ENCODE measurements around the gene UBR4. TPM values are rescaled to one million over a fixed set of nuclear protein-coding genes. Genes with fewer than 3 reads are reported as not detected.

The UBR4 gene
- polyA plus RNA-seq, 3 donors: 44.3 to 93.8 (median 49.4) TPM

DNA sequence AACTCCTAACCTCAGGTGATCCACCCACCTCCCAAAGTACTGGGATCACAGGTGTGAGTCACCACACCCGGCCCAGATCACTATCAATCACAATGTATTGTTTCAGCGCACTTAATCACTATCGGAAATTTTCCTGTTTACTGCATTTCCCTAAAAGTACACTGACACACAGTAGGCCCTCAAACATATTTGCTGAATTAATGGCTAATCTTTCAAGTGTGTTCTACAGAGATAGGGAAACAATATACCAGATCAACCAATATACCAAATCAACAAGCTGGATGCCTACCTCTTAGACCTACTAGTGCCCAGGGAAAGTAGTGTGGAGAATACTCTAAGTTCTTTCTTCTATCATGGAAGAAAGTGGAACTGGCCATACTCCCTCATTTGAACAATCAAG is 17.1 kb downstream of the UBR4 start:
- intact Hi-C loops (cut with micrococcal nuclease): no loop called here
- Mint-ChIP-seq H3K9me3 (peaks cover 0 to 1% (median 0%) of the 10 kb centered on the region in 7 donors), H3K4me1 (no peaks in the 10 kb centered on the region), H3K36me3 (peaks cover 78 to 90% of the 10 kb centered on the region in 2 donors), H3K27me3 (ENCODE audit: low read depth in 3 of 3) (no peaks in the 10 kb centered on the region), H3K4me3 (no peak overlapping the region), H3K27ac (no peak overlapping the region)
- Histone ChIP-seq H2AFZ (ENCODE audit: insufficient read depth, low read depth, low read length, poor library complexity, severe bottlenecking) (no peak overlapping the region), H3K4me1 (ENCODE audit: control insufficient read depth in 1 of 2, insufficient read depth in 2 of 2, low read length in 2 of 2) (no peaks in the 10 kb centered on the region), H3K4me2 (replicated peaks; ENCODE audit: extremely low read depth, low read length, poor library complexity, severe bottlenecking) (no peak overlapping the region), H3K9ac (ENCODE audit: insufficient read depth, low read length, poor library complexity, severe bottlenecking) (no peak overlapping the region), H3K9me3 (replicated peaks in 1 of 2; ENCODE audit: control insufficient read depth in 1 of 2, insufficient read depth in 1 of 2, low read length in 2 of 2) (no peaks in the 10 kb centered on the region), H3K79me2 (ENCODE audit: insufficient read depth, low read length) (no peaks in the 10 kb centered on the region), H3K36me3 (replicated peaks in 1 of 2; ENCODE audit: control insufficient read depth in 1 of 2, insufficient read depth in 2 of 2, low read length in 2 of 2) (peaks cover 85 to 94% of the 10 kb centered on the region in 2 donors), H3K27ac (ENCODE audit: low read depth in 1 of 2, low read length in 2 of 2) (no peak overlapping the region), H4K20me1 (ENCODE audit: insufficient read depth, low read length) (peaks cover 7% of the 10 kb centered on the region), H3K27me3 (ENCODE audit: control insufficient read depth in 2 of 2, insufficient read depth in 2 of 2, low read length in 2 of 2) (no peaks in the 10 kb centered on the region), H3K4me3 (replicated peaks in 1 of 3; ENCODE audit: low read depth in 2 of 3, low read length in 3 of 3) (no peak overlapping the region)
- DNase-seq: no peak
- WGBS (ENCODE audit: insufficient coverage): 100% methylated on average over 1 of the region's 3 CpGs
- TF ChIP-seq, protein P1, sequence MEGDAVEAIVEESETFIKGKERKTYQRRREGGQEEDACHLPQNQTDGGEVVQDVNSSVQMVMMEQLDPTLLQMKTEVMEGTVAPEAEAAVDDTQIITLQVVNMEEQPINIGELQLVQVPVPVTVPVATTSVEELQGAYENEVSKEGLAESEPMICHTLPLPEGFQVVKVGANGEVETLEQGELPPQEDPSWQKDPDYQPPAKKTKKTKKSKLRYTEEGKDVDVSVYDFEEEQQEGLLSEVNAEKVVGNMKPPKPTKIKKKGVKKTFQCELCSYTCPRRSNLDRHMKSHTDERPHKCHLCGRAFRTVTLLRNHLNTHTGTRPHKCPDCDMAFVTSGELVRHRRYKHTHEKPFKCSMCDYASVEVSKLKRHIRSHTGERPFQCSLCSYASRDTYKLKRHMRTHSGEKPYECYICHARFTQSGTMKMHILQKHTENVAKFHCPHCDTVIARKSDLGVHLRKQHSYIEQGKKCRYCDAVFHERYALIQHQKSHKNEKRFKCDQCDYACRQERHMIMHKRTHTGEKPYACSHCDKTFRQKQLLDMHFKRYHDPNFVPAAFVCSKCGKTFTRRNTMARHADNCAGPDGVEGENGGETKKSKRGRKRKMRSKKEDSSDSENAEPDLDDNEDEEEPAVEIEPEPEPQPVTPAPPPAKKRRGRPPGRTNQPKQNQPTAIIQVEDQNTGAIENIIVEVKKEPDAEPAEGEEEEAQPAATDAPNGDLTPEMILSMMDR (IDR thresholded peaks at IDR 0.05): no peak

DNA sequence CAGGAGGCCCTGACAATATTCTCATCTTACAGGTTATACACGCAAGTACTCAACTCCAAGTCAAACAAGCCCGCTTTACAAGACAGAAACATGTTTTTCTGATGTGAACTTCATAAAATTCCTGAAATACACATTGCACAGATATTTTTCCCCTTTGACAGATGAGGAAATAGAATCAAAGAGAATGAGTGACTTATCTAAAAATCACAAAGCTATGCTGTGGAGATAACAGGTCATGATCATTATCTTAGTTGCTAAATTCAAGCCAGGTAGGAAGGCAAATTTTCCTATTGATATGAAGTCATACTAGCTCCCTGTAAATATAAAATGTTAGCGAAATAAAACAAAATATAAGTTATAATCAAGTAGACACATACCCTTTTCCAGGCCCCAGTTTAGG is 18.3 kb downstream of the UBR4 start:
- H3K36me3 Mint-ChIP-seq: peaks cover 76 to 89% of the 10 kb centered on the region in 2 donors
- H3K27ac Mint-ChIP-seq: no peak overlapping the region
- Histone ChIP-seq H3K9ac (ENCODE audit: insufficient read depth, low read length, poor library complexity, severe bottlenecking) (no peak overlapping the region), H3K36me3 (replicated peaks in 1 of 2; ENCODE audit: control insufficient read depth in 1 of 2, insufficient read depth in 2 of 2, low read length in 2 of 2) (peaks cover 83 to 92% of the 10 kb centered on the region in 2 donors), H3K4me3 (replicated peaks in 1 of 3; ENCODE audit: low read depth in 2 of 3, low read length in 3 of 3) (no peak overlapping the region), H3K27me3 (ENCODE audit: control insufficient read depth in 2 of 2, insufficient read depth in 2 of 2, low read length in 2 of 2) (no peaks in the 10 kb centered on the region), H3K9me3 (replicated peaks in 1 of 2; ENCODE audit: control insufficient read depth in 1 of 2, insufficient read depth in 1 of 2, low read length in 2 of 2) (no peaks in the 10 kb centered on the region), H3K79me2 (ENCODE audit: insufficient read depth, low read length) (no peaks in the 10 kb centered on the region), H3K4me2 (replicated peaks; ENCODE audit: extremely low read depth, low read length, poor library complexity, severe bottlenecking) (no peak overlapping the region), H3K4me1 (ENCODE audit: control insufficient read depth in 1 of 2, insufficient read depth in 2 of 2, low read length in 2 of 2) (no peaks in the 10 kb centered on the region), H4K20me1 (ENCODE audit: insufficient read depth, low read length) (peaks cover 7% of the 10 kb centered on the region), H2AFZ (ENCODE audit: insufficient read depth, low read depth, low read length, poor library complexity, severe bottlenecking) (no peak overlapping the region), H3K27ac (ENCODE audit: low read depth in 1 of 2, low read length in 2 of 2) (no peak overlapping the region)
- no peak for DNase-seq
- intact Hi-C loops (cut with micrococcal nuclease): no loop called here
- no peaks in the 10 kb centered on the region for H3K4me1 Mint-ChIP-seq
- TF ChIP-seq, protein P1 (IDR thresholded peaks at IDR 0.05): no peak
- peaks cover 0 to 1% (median 0%) of the 10 kb centered on the region in 7 donors for H3K9me3 Mint-ChIP-seq
- WGBS (ENCODE audit: insufficient coverage): 100% methylated on average over 1 of the region's 3 CpGs
- H3K27me3 Mint-ChIP-seq (ENCODE audit: low read depth in 3 of 3): no peaks in the 10 kb centered on the region
- H3K4me3 Mint-ChIP-seq: no peak overlapping the region

Measured in CD14-positive monocyte (primary cell).